Breast epithelium (tissue), 4 donors: ENCODE measurements around the gene PRR19. TPM values are rescaled to one million over a fixed set of nuclear protein-coding genes. Genes with fewer than 3 reads are reported as not detected.

Experiments used
- DNase-seq, 2 donors: peaks; one replicate each; pipeline ENCODE4 v3.0.0-alpha.2; 2019; ENCODE audit warnings: low spot score in 2 of 2
- H3K27ac ChIP-seq, 2 donors: fragments of 200-600 bp; sonication (generic) in 1 of 2; one replicate each; pipeline ENCODE4 v1.5.1; 2016 to 2019; ENCODE audit warnings: mild to moderate bottlenecking in 1 of 2
- H3K27me3 ChIP-seq, 2 donors: fragments of 200-600 bp; sonication (generic) in 1 of 2; one replicate each; pipeline versions ENCODE4 v1.5.1 to v1.6.0; 2017 to 2019; ENCODE audit warnings: control low read depth in 1 of 2, mild to moderate bottlenecking in 1 of 2
- H3K36me3 ChIP-seq: fragments of 200-600 bp; one replicate; pipeline ENCODE4 v1.5.1; 2019
- H3K4me1 ChIP-seq, 2 donors: fragments of 200-600 bp; sonication (generic); one replicate each; pipeline ENCODE4 v1.5.1; 2016 to 2019; ENCODE audit warnings: control low read depth in 1 of 2
- H3K4me3 ChIP-seq, 3 donors: fragments of 200-600 bp; sonication (generic); 1 replicate in 2 of 3; 2 replicates in 1 of 3; pipeline ENCODE4 v1.5.1; 2016 to 2019; ENCODE audit warnings: mild to moderate bottlenecking in 3 of 3, moderate library complexity in 2 of 3
- H3K9me3 ChIP-seq, 2 donors: fragments of 200-600 bp; sonication (generic) in 1 of 2; one replicate each; pipeline ENCODE4 v1.5.1; 2016 to 2019; ENCODE audit warnings: control low read depth in 1 of 2
- POLR2A ChIP-seq: fragments of 450-650 bp; IDR thresholded peaks from one replicate; pipeline ENCODE4 v1.6.1; 2016; ENCODE audit warnings: antibody characterized with exemption, mild to moderate bottlenecking, moderate library complexity
- POLR2AphosphoS5 ChIP-seq, 3 donors: sonication (generic); formaldehyde crosslinking; IDR thresholded peaks; one replicate each; pipeline ENCODE4 v1.6.1; 2017; ENCODE audit warnings: antibody characterized with exemption in 3 of 3
- intact Hi-C: fragments of 100-400 bp; cut with DNase I; formaldehyde crosslinking; loops from one replicate; pipeline ENCODE4 v1.15.1; 2023; ENCODE audit warnings: low total_unique reads
- total RNA-seq, 3 donors: library from RNA; depleted of rRNA; stranded (reverse); fragments of >200 nt; gene quantifications; one replicate each; pipeline ENCODE4 v1.1.0, GENCODE V29; 2016
- TF ChIP-seq, protein P1 (sequence below), 3 donors: fragments of 450-650 bp; IDR thresholded peaks; one replicate each; pipeline ENCODE4 v1.5.1; 2016 to 2017; ENCODE audit warnings: antibody characterized with exemption in 3 of 3, mild to moderate bottlenecking in 3 of 3, moderate library complexity in 3 of 3

Gene PRR19
- total RNA-seq, 3 donors from 2014 or later = 0.33 to 2.6 (median 0.48) TPM

DNA sequence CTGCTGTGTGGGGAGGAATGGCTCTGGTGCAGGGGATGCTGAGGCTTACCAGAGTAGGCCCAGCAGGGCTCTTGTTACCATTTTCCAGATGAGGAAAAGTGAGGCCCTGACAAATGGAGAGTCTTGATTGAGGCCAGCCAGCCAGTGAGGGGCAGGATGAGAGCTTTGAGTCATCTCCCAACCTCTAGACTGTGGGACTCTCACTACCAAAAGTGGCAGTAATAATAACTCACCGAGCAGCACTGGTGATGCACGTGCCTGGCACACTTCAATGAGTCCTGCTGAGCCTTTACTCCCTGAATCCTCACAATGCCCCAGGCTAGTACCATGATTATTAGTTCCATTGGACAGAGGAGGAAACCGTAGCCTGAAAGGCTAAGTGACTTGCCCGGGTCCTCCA is 25.1 kb upstream of the PRR19 start:
- Histone ChIP-seq H3K27me3 (no peaks in the 10 kb centered on the region), H3K4me1 (peaks cover 10 to 32% of the 10 kb centered on the region in 2 donors), H3K9me3 (no peaks in the 10 kb centered on the region), H3K36me3 (no peaks in the 10 kb centered on the region), H3K4me3 (no peak overlapping the region), H3K27ac (peak overlapping the region; percentile 97 to 100)
- intact Hi-C loops = no loop called here
- TF ChIP-seq, protein P1, sequence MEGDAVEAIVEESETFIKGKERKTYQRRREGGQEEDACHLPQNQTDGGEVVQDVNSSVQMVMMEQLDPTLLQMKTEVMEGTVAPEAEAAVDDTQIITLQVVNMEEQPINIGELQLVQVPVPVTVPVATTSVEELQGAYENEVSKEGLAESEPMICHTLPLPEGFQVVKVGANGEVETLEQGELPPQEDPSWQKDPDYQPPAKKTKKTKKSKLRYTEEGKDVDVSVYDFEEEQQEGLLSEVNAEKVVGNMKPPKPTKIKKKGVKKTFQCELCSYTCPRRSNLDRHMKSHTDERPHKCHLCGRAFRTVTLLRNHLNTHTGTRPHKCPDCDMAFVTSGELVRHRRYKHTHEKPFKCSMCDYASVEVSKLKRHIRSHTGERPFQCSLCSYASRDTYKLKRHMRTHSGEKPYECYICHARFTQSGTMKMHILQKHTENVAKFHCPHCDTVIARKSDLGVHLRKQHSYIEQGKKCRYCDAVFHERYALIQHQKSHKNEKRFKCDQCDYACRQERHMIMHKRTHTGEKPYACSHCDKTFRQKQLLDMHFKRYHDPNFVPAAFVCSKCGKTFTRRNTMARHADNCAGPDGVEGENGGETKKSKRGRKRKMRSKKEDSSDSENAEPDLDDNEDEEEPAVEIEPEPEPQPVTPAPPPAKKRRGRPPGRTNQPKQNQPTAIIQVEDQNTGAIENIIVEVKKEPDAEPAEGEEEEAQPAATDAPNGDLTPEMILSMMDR (IDR thresholded peaks at IDR 0.05) = no peak
- no peak for TF ChIP-seq POLR2AphosphoS5 (IDR thresholded peaks at IDR 0.05)
- TF ChIP-seq POLR2A = no peak
- DNase-seq = no peak

- no peaks in the 10 kb centered on the region for H3K36me3 ChIP-seq
- H3K9me3 ChIP-seq = no peaks in the 10 kb centered on the region
- peak overlapping the region in 2 of 3 donors; percentile 14 to 41 for H3K4me3 ChIP-seq
- H3K27ac ChIP-seq = peak overlapping the region; percentile 97 to 100
- peaks cover 13 to 41% of the 10 kb centered on the region in 2 donors for H3K4me1 ChIP-seq
- TF ChIP-seq, protein P1 (IDR thresholded peaks at IDR 0.05) = no peak
- peak in 2 of 3 donors; percentile 43 to 46 for TF ChIP-seq POLR2AphosphoS5 (IDR thresholded peaks at IDR 0.05)
- no peaks in the 10 kb centered on the region for H3K27me3 ChIP-seq
- DNase-seq = peak; percentile 67 to 91
- intact Hi-C loops = no loop called here
Observed at GRCh38 chr19:42277821-42278451, 24.0 kb upstream of the PRR19 start.

GRCh38 chr19:42278452-42279154 is 23.3 kb upstream of the PRR19 start:
- Histone ChIP-seq H3K9me3 (no peaks in the 10 kb centered on the region), H3K4me1 (peaks cover 14 to 46% of the 10 kb centered on the region in 2 donors), H3K36me3 (no peaks in the 10 kb centered on the region), H3K27ac (peak overlapping the region; percentile 97 to 100), H3K27me3 (no peaks in the 10 kb centered on the region), H3K4me3 (peak overlapping the region in 2 of 3 donors; percentile 41 to 83)
- intact Hi-C loops = no loop called here
- TF ChIP-seq POLR2A (no peak), POLR2AphosphoS5 (IDR thresholded peaks at IDR 0.05) (no peak)
- TF ChIP-seq, protein P1 (IDR thresholded peaks at IDR 0.05) = no peak
- DNase-seq = peak in 1 of 2 donors; percentile 68

DNA sequence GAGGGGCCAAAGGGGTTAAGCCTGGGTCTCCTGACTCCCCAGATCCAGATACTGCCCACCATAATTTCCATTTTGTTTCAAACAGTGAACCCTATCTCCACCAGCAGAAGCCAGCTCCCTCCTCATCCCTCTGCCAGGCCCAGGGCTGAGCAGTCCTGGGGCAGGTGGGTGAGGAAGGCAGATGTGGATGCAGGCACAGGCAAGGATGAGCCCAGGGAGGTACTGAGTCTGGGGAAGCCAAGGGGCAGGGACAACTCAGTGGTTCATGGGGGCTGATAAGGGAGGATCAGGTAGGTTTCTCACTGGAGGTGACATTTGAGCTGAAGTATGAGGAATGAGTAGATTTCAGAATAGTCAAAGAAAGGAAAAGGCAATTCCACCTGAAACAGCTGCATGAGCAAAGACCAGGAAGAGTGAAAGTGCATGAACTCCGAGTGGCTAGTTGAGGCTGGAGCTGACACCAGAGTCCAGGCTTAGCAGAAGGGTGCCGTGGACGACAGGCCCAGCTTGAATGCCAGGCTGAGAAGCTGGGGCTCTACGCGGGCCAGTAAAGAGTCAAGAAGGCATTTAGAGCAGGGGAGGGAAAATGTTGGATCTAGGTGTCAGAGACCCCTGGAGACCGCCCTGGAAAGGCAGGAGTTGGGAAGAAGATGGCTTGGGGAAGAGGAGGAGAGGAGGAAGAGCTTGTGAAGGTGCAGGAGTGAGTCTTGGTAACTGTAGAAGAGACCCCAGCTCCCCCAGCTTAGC is 22.6 kb upstream of the PRR19 start:
- H3K27ac ChIP-seq = peak overlapping the region; percentile 97 to 100
- no peaks in the 10 kb centered on the region for H3K36me3 ChIP-seq
- TF ChIP-seq, protein P1 (IDR thresholded peaks at IDR 0.05) = no peak
- H3K27me3 ChIP-seq = no peaks in the 10 kb centered on the region
- intact Hi-C loops = no loop called here
- DNase-seq = no peak
- H3K4me3 ChIP-seq = peak overlapping the region; percentile 77 to 93 (median 83)
- peaks cover 14 to 46% of the 10 kb centered on the region in 2 donors for H3K4me1 ChIP-seq
- H3K9me3 ChIP-seq = no peaks in the 10 kb centered on the region
